HG03095 (cell line): ENCODE data around the gene SYNPO.

Experiments
- ATAC-seq: cut with Tn5 transposase; IDR thresholded peaks from one replicate; pipeline ENCODE4 v1.9.1; 2021; ENCODE audit warnings: moderate library complexity; ENCODE audit not compliant: unreplicated experiment

SYNPO gene, protein sequence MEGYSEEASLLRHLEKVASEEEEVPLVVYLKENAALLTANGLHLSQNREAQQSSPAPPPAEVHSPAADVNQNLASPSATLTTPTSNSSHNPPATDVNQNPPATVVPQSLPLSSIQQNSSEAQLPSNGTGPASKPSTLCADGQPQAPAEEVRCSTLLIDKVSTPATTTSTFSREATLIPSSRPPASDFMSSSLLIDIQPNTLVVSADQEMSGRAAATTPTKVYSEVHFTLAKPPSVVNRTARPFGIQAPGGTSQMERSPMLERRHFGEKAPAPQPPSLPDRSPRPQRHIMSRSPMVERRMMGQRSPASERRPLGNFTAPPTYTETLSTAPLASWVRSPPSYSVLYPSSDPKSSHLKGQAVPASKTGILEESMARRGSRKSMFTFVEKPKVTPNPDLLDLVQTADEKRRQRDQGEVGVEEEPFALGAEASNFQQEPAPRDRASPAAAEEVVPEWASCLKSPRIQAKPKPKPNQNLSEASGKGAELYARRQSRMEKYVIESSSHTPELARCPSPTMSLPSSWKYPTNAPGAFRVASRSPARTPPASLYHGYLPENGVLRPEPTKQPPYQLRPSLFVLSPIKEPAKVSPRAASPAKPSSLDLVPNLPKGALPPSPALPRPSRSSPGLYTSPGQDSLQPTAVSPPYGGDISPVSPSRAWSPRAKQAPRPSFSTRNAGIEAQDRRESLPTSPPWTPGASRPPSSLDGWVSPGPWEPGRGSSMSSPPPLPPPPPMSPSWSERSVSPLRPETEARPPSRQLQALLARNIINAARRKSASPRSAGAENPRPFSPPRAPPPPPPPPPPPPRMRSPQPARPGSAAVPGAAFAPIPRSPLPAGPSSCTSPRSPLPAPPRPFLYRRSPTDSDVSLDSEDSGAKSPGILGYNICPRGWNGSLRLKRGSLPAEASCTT

DNA sequence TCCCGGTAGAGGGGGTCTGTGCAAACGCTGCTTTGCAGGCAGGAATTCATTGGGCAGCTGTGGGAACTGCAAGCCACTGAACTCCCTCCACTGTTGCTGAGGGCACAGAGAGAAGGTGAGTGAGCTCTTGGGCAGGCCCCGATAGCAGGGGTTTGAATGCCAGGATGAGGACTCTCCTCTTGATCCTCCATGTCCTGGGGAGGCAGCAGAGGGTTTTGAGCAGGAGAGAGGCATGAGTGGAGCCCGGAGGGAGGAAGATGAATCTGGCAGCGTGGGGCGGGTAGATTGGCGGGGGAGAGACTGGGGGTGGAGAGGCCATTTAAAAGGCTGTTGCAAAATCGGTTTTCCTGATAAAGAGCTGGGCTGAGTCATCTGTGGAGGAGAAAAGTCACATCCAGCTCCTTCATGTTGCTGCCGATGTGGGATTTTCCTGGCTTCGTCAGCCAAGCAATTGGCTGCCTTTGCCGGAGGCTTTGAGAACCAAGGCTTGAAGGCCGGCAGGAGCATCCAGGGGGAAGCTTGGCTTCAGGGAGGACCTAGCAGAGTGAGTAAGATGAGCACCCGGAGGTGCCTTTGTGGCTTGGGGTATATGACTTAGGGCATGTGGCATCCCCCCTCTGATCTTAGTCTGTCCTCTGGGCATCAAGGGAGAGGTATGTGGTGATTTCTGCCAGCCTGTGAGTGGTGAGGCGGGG, at the start of gene SYNPO:
Gene SYNPO (plus strand): TSS at position 350 of the 695 bp plus-strand sequence. CDS start 7,616 bp downstream, outside the sequence.
- no peak for ATAC-seq

DNA sequence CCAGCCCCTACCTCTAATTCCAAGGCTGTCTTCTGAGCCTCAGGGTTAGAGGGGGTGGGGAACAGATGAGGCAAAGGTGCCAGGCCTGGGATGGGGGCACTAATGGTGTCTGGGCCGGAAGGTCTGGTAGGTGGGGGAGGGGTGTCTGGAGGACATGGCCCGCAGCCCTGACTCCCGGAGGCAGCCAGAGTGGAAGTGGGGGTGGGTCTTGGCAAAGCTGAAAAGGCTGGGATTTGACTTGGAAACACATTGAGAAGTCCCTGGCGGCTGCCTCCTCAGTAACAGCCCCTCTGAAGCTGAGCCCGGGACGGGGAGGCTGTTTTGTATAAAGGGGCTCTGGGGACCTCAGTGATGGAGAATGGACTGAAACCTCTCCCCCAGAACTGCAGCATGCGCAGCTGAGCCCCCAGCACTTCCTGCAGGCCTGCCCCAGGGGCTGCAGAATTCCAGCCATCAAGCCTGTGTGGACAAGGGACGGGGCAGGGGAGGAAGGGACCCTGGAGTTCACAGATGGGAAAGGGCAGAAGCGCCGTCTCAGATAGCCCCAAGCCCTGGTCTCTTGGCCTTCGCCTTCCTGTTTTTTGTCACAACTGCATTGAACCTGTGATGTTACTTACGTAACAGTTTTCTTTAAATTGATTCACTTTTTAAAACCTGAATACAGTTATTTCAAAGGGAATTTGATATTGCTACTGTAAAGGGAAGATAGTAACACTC, 49.3 kb upstream of the SYNPO start:
- ATAC-seq = no peak

DNA sequence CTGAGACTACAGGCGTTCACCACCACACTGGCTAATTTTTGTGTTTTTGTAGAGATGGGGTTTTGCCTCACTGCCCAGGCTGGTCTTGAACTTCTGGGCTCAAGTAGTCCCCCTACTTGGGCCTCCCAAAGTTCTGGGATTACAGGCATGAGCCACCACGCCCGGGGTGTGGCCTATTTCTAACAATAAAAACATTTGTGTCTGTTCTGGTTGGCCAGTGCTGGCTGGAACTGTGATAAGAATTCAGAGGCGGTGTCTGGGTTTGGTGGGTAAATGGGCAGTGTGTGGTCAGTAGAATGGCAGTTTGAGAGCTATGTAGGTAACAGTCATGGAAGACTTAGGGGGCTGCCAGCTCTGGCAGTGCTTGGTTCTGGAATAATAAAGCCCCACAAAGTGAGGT, 46.9 kb upstream of the SYNPO start:
- ATAC-seq = no peak

DNA sequence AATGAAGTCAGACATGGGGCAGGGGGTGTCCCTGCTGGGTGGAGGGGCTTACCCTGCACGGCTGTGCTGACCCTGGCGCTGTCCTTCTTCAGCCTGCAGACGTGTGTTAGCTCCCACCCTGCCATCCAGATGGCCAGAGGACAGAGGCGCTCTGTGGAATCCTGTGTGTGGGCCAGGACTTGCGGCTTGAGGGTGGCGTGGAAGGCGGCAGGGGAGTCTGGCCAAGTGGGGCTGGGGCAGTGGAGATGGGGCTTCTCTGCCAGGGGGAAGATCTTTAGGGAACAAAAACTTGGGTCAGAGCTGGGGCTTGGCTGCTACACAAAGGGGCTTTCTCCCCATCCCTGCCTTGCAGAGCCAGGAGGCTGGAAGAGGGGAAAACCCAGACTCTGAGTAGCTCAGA, 46.5 kb upstream of the SYNPO start:
- ATAC-seq = no peak

DNA sequence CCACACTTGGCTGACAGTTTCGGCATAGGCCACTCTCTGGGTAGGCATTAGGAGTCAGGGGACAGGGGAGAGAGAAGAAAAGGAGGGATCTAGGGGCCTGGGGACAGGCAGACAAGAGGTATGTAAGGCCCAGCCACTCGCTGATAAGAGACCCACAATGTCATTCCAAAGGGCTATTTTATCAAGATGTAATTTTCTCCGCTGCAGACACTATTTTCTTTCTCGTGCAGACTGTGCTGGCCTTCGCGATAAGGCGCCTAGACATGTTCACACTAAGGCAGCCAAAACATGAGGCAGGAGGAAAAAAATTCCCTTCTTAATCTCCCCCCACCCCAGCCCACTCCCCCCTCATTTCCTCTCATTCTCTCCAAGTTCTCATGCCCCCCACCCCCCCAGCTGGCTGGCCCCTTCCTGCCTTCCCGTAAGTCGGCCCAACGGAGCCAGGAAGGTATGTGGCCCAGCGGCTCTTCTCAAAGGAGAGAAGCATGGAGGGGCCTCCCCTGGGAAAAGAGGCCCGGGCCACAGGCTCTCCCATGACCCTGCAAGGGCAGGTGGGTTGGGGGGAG, 44.9 kb upstream of the SYNPO start:
- no peak for ATAC-seq

DNA sequence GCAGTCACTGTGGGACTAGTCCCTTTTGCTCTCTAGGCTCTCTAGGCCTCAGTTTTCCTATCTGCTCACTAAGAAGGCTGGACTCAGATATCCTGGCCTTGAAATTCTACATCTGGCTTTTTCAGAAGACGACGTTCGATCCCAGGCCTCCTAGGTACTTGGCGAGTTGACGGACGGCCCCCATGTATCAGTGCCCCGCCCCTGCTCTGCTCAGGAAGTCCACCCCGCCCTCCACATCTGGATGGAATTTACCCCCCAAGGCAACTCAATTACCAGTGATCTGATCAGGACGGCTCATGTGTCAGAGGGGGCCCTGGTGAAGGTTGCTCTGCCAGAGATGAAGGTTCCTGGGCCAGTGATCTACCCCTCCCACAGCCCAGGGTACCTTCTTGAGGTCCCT, 44.1 kb upstream of the SYNPO start:
- ATAC-seq = no peak

DNA sequence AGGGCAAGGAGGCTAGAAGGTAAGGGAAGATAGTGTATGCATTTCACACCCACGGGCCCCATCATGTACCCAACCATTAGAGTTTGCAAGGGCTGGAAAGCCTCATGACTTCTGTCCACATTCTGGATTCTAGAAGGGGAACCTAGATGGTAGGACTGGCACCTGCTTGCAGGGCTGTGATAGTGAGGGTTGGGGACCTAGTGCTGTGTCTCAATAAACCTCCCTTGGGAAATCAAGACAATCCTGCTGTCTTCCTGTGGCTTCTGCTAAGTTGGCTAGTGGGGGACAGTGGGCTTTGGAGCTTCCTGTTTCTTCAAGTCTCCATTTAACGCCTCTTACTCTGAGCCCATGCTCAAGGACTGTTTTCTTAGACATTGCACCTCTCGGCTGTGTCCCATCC, 43.6 kb upstream of the SYNPO start:
- ATAC-seq = no peak

DNA sequence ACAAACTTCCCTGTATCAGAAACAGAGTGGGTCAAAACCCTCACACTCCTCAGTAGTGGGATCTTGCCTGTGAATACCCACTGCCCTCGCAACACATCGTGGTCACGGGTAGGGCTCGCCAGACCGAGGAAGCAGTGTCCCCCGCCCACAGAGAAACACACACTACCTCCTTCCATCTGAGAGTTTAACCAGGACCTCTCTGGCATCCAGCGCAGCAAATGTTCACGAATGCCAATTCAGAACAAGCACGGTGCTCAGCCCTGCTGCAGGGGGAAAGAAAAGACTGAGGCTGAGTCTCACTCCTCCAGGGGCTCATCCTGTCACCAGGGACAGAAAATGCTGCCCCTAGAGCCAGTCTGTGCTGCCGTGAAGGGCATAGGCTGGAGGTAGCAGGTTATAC, 42.5 kb upstream of the SYNPO start:
- no peak for ATAC-seq

DNA sequence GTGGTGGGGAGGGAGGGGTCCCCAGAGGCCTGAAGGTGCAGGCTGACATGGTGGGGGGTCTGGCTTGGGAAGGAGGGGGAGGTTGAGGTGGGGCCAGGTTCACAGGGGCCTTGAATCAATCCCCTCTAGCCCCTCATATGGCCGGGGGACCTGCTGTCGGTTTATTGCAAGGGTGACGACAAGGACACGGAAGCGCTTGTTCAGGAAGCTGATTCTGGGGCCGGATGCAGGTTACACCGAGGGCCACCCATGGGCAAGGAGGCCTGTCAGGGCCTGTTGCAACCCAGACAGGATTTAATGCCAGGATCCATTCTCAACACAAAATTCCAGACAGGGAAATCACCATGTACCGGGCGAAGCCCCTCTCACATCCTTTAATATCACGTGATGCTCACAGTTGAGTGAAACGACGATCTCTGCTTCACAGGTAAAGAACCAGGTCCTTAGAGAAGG, 41.6 kb upstream of the SYNPO start:
- ATAC-seq = no peak

DNA sequence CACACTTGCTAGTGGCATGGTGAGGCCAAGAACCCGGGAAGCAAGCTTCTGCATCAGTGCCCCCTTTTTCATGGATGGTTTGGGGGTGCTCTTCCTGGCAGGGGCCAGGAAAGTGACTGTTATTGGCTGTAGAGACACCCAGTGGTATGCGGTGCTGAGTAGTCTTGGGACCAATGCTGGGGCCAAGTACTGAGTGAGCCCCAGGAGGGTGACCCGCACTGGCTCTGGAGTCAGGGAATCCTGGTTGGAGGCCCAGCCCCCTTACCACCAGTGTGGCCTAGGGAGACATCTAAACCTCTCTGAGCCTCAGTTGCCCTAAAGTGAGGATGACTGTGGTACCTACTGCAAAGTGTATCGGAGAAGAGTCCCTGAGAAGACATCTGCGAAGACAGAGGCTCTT, 41.2 kb upstream of the SYNPO start:
- ATAC-seq = no peak

DNA sequence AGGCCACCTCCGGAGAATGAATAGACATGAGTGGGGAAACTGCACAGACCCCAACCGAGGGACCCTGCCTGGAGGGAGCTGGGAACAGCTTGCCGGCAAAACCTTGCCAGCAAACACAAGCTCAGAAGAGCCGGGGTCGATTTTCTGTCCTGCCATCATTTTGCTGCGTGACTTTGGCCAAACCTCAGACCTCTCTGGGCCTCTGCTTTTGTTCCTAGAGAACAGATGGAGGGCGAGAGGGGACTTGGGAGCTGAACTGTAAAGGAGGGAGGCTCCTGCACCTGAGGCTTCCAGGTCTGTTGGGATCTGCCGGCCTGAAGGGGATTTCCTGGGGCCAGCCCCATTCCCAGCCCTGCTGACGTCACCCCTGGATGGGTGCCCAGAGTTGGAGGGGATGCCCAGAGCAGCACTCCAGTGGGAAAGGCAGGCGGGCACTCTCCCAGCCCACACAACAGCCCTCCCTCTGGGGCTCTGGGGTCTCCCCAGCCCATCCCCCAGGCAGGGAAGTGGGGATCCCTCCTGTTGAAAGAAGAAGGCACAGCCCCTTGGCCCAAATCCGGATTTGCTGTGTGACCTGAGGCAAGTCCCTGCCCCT, 40.4 kb upstream of the SYNPO start:
- no peak for ATAC-seq

DNA sequence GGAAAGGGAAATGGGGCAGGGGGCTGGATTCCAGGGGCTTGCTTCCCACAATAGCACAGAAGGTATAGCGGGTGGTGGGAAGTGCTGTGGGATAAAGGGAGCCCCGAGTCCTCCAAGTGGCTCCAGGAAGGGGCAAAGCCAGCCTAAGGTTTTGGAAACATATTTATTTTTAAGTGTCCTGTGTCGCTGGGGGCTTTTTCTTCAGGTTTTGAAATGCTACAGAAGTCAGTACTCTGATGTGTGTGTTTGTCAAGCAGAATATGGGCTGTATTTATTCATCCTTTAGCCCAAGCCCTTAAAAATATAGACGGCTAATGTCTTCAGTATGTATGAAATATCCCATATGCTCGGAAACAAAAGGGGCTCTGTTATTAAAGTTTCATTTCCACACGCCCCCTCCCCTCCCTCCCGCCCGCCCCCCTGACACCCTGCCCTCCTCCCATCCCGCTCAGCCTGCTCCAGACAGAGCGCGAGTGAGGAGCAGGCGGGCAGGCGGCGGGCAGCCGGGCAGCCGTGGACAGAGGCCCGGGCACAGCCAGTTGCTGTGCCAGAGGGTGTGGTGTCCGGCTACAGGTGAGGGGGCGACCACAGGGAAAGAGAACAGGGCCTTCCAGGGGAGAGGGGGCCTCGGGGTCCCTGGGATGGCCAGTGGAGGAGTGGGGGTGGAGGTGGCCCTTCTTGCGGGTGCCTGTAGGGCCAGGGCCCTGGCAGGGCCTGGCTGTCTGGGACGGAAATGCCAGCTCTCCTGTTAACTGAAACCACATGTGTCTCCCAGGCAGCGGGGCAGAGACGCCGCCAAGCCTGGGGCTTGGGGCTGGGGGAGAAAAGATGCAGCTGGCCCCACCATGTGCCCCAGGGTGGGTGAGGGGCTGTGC, 39.6 kb upstream of the SYNPO start:
- no peak for ATAC-seq

DNA sequence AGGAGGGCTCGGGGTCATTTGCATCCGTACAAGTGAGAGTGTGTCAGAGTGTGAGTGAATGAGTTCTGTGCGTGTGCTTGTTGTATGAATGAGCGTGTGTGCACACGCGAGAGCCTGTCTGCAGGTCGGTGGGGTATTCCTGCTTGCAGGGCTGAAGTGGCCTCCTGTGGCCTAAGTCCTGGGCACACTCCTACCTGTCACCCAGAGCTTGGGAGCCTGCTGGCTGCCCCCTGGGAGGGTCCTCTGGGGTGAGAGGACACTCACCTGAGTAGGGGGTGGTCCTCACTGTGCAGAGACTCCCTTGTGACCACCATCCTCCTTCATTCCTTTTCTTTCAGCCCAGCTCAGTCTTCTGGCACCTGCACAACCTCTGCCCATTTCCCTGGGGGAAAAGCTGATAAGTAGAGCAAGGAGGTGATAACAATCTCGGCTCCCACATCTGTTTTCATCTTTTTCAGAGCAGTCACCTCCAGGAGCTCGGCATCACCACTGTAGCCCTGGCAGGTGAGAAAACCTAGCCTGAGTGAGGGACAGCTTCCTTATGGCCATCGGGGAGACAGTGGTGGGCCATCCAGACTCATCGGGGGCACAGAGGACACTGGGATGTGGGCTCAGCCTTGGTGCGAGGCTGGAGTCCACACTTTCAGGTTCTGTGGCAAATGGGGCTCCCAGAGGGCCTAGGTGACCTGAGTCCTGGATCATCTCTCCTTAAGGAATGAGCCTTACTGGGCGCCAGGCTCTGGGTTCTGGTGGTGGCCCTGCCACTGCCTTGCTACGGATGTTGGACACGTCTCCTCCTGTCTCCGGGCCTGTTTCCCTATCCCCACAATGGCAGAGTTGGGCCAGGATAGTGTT, 38.7 kb upstream of the SYNPO start:
- ATAC-seq = no peak

DNA sequence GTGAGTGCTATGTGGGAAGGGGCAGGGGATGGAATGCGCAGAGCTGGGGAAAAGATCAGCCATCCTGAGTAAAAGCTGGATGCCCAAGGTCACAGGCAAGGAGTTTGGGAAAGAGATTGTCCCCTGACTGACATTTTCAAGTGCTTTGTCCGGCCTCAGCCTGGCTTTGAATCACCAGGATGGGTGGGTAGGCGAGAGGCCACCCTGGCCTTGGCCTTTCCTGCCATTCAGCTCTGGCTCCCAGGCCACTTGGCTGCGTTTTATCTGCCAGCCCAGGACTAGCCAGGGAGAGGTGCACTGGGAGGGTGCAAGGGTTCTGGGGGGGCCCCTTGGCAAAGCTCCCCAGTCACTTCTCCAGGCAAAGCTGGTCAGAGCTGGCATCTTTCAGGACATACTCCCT, 37.4 kb upstream of the SYNPO start:
- no peak for ATAC-seq

DNA sequence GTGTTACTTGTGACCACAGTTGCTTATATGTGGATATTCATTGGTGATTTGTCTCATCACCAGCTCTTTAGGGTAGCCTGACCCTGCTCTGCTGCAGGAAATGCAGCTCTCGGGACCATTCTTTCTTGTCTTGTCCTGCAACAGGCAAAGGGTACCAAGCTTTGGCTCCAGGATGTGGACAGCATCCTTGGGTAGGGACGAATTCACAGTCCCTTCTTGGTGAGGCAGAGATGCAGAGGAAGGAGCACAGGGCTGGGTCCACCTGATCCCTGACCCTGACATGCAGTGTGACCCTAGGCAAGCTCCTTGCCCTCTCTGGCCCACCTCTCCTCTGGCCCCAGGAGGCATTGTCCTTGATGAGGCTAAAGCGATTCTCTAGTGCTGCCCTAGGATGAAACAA, 37.0 kb upstream of the SYNPO start:
- ATAC-seq = no peak

DNA sequence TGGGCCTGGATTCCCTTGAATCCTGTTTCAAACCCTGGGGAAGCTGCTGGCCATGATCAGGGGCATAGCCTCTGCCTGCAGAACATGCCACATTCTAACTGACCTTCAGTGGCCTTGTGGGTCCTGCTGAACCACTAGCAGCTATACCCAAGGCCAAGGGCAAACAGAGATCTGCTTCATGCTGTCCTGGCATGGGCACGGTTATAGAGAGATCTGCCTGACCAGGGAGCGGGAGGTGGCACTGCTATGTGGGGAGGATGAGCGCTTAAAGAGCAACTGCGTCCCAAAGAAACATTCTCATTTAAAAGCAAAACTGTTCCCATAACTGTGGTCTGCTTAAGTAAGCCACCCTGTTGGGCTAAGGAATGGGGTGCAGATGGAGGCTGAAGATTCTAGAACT, 36.5 kb upstream of the SYNPO start:
- ATAC-seq = no peak

DNA sequence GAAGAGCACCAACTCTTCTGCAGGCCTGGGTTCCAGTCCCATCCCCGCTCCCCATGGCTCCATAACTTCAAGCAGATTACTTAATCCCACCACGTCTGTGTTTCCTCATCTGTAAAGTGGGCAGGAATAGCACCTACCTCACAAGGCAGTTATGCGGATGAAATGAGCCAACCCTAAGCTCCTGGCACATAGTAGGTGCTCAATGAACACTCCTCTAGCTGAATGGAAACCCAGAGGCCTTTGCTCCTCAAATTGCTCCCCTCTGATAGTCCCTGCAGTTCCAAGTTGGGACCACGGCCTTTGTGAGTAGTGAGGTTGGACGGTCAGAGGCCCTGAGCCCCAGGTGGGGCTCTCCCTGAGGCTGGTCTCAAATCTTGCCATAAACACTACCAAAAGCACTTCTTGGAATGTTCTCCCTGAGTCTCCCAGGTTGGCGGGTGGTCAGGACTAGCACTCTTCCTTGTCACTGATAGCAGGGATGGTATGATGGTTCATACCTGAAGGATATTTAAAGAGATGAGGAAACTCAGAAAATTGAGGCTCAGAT, 35.5 kb upstream of the SYNPO start:
- no peak for ATAC-seq

DNA sequence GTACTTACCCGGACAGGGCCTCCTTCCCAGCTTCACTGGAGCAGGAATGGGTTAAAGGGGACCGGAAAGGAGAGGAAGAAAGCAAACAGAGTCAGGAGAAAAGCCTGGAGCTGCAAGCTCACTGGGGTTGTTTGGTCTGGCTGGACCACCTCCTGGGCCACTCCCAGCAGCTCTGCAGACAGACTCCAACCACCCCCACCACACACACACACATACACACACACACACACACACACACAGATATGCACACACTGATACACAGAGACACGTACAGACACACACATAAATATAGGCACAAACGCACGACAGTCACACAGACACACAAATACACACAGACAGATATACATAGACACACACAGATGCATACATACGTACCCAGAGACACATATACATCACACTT, 34.9 kb upstream of the SYNPO start:
- ATAC-seq = no peak
